A549 (cell line): ENCODE data around the gene FCSK. TPM values are rescaled to one million over a fixed set of nuclear protein-coding genes. Genes with fewer than 3 reads are reported as not detected.

Experiments
- ATAC-seq, 2 experiments: fragments of 200-7000 bp in 1 of 2; fragments of >200 bp in 1 of 2; cut with Nextera tagmentation in 1 of 2; cut with Tn5 transposase in 1 of 2; 3 replicates each; pipeline versions ENCODE4 v1.8.0 to v1.9.1; 2018 to 2020; ENCODE audit warnings: mild to moderate bottlenecking in 1 of 2, moderate library complexity in 1 of 2
- CTCF ChIA-PET: fragments of 300-600 bp; sonication (Branson Sonifier 250); formaldehyde crosslinking; extraction: SDS; loops from one replicate; lab custom pipeline; 2021; ENCODE audit warnings: antibody characterized with exemption, inconsistent platforms; lab: Yijun Ruan, JAX
- POLR2A ChIA-PET: fragments of 350-600 bp; formaldehyde crosslinking; extraction: SDS; loops from one replicate; lab custom pipeline; 2021; ENCODE audit warnings: antibody characterized with exemption, inconsistent platforms; lab: Yijun Ruan, JAX
- DNase-seq, 2 experiments: peaks; one replicate each; pipeline versions ENCODE4 v3.0.0 to v3.0.0-alpha.2; 2011 to 2016; ENCODE audit warnings: low read depth in 1 of 2, low spot score in 1 of 2
- FAIRE-seq: peaks from 2 replicates; lab custom pipeline; 2011; peaks lifted over from hg19 to GRCh38; lab: Jason Lieb, UNC
- H3K27ac ChIP-seq, 2 experiments: fragments of >200 bp; sonication (Bioruptor Twin); formaldehyde crosslinking; 3 replicates each; pipeline ENCODE4 v1.5.1; 2016 to 2017
- H3K4me1 ChIP-seq: fragments of >200 bp; sonication (Bioruptor Twin); formaldehyde crosslinking; 3 replicates; pipeline ENCODE4 v1.6.1; 2016
- H3K4me2 ChIP-seq: fragments of >200 bp; sonication (Bioruptor Twin); formaldehyde crosslinking; 3 replicates; pipeline ENCODE4 v1.6.1; 2016
- H3K4me3 ChIP-seq: fragments of >200 bp; sonication (Bioruptor Twin); formaldehyde crosslinking; 3 replicates; pipeline ENCODE4 v1.5.1; 2016
- H3K9me3 ChIP-seq: fragments of >200 bp; sonication (Bioruptor Twin); formaldehyde crosslinking; 3 replicates; pipeline ENCODE4 v1.6.1; 2016
- BCL3 ChIP-seq: fragments of >200 bp; sonication (Bioruptor Twin); formaldehyde crosslinking; IDR thresholded peaks from 3 replicates; pipeline ENCODE4 v1.6.1; 2016
- CBX2 ChIP-seq: fragments of 200-600 bp; sonication (generic); IDR thresholded peaks from 2 replicates; pipeline ENCODE4 v1.6.1; 2016; ENCODE audit warnings: low read depth, mild to moderate bottlenecking, borderline replicate concordance
- CBX8 ChIP-seq: fragments of 200-600 bp; sonication (generic); IDR thresholded peaks from 2 replicates; pipeline ENCODE4 v1.6.1; 2016
- CHD4 ChIP-seq: fragments of 200-600 bp; sonication (generic); IDR thresholded peaks from 2 replicates; pipeline ENCODE4 v1.6.1; 2016; ENCODE audit warnings: antibody characterized with exemption, mild to moderate bottlenecking, borderline replicate concordance
- E2F6 ChIP-seq: IDR thresholded peaks from 2 replicates; pipeline ENCODE4 v1.6.1; 2012; ENCODE audit warnings: low read depth, borderline replicate concordance
- ESRRA ChIP-seq: fragments of 150-350 bp; IDR thresholded peaks from 2 replicates; pipeline ENCODE4 v1.6.1; 2014; ENCODE audit warnings: mild to moderate bottlenecking, low read length, borderline replicate concordance
- HDAC2 ChIP-seq: fragments of 200-600 bp; sonication (generic); IDR thresholded peaks from 2 replicates; pipeline ENCODE4 v1.6.1; 2016
- HEYL ChIP-seq: fragments of 250-450 bp; sonication (Bioruptor Pico); IDR thresholded peaks from 2 replicates; pipeline ENCODE4 v1.8.0; 2021; ENCODE audit warnings: mild to moderate bottlenecking, moderate library complexity
- HOXA7 ChIP-seq: fragments of 250-450 bp; sonication (Bioruptor Pico); IDR thresholded peaks from 2 replicates; pipeline ENCODE4 v1.5.0; 2020; ENCODE audit warnings: mild to moderate bottlenecking, moderate library complexity
- MYC ChIP-seq: IDR thresholded peaks from 2 replicates; pipeline ENCODE4 v1.6.1; 2012; ENCODE audit warnings: mild to moderate bottlenecking, inconsistent platforms, low read length, improper control_type of control experiment, borderline replicate concordance
- NFE2L2 ChIP-seq: fragments of 150-350 bp; conservative IDR thresholded peaks from 2 replicates; pipeline ENCODE4 v1.6.1; 2014; ENCODE audit warnings: low read length
- POLR2AphosphoS2 ChIP-seq: conservative IDR thresholded peaks from 2 replicates; pipeline ENCODE4 v1.6.1; 2012; ENCODE audit warnings: low read length, improper control_type of control experiment, inconsistent platforms
- SMC3 ChIP-seq: fragments of >200 bp; sonication (Bioruptor Twin); formaldehyde crosslinking; IDR thresholded peaks from 3 replicates; pipeline ENCODE4 v1.6.1; 2018; ENCODE audit warnings: inconsistent platforms
- SREBF2 ChIP-seq: fragments of 450-650 bp; IDR thresholded peaks from 2 replicates; pipeline ENCODE4 v1.6.1; 2014; ENCODE audit warnings: mild to moderate bottlenecking, moderate library complexity
- WGBS: methylation state at CpG from one replicate; pipeline ENCODE4 v1.1.6; 2017; ENCODE audit errors: missing lambda C conversion rate; 5-methylcytosine and 5-hydroxymethylcytosine counted together
- polyA plus RNA-seq, 4 experiments: library from polyadenylated mRNA; depleted of rRNA in 3 of 4; stranded (reverse); fragments of >200 nt; fragmentation: RNase III in 1 of 4; extraction: RNeasy Plus Mini Kit Qiagen cat#74134 plus additional on column Dnase treatment in 1 of 4; gene quantifications; 2 replicates in 3 of 4; 3 replicates in 1 of 4; pipeline ENCODE4 v1.2.3, GENCODE V29; 2011 to 2017
- TF ChIP-seq, protein P1 (sequence below): IDR thresholded peaks from 2 replicates; pipeline ENCODE4 v1.6.1; 2012
- TF ChIP-seq, protein P2 (sequence below): fragments of 250-450 bp; sonication (Bioruptor Pico); IDR thresholded peaks from 2 replicates; pipeline ENCODE4 v1.5.0; 2020; ENCODE audit warnings: low read depth, mild to moderate bottlenecking, moderate library complexity

FCSK gene
- polyA plus RNA-seq, 2 of the 4 experiments (the other 2 are of a cell fraction): 5.7 to 6.8 TPM

- TF ChIP-seq BCL3 (no peak), HDAC2 (no peak), CBX8 (no peak)
- TF ChIP-seq, protein P1, sequence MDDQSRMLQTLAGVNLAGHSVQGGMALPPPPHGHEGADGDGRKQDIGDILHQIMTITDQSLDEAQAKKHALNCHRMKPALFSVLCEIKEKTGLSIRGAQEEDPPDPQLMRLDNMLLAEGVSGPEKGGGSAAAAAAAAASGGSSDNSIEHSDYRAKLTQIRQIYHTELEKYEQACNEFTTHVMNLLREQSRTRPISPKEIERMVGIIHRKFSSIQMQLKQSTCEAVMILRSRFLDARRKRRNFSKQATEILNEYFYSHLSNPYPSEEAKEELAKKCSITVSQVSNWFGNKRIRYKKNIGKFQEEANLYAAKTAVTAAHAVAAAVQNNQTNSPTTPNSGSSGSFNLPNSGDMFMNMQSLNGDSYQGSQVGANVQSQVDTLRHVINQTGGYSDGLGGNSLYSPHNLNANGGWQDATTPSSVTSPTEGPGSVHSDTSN: no peak
- TF ChIP-seq, protein P2, sequence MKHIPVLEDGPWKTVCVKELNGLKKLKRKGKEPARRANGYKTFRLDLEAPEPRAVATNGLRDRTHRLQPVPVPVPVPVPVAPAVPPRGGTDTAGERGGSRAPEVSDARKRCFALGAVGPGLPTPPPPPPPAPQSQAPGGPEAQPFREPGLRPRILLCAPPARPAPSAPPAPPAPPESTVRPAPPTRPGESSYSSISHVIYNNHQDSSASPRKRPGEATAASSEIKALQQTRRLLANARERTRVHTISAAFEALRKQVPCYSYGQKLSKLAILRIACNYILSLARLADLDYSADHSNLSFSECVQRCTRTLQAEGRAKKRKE (CRISPR knock-in tag): no peak
Measured at GRCh38 chr16:70478912-70479341, 24.5 kb downstream of the FCSK start (continued).

DNA sequence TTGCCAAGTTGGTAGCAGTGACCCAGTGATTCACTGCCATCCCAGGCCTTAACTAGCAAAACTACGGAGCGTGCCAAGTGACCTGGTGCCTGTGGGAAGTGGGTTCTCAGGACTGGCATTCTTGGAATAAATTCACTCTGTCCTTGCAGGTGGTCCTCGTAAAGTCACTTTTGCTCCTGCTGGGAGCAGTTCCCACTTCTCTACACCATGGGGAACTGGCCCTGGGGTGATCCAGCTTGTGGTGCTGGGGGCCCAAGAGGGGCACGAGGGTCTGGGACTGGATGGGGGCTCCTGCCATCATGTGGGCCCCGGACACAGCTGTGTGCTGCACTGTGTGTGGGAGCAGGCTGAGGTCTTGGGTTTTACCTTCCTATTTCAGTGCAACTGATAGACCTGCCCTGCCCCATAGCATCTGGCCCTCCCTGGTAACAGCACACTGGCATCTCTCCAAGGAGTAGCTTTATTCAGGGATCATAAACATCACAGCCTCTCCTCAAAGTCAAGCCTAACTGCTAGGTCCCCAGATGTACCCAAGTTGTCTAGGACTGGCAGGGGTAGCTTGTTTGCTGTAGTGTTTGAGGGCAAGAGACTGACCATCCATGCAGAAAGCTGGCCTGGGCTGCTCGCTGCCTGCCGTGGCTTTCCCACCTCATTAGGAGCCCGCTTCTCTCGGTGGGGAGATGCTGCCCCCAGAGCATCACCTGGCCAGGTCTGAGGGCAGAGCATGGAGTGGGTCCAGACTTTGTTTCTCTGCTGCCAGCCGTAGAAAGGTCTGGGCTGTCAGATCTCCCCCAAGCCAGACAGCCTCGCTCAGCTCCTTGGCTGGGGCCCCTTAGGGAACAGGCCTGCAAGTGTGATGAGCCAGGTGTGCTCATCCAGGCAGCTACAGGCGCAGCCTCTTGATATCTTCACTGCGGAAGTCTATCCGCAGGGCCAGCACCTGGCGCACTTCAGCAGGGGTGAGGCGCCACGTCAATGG lies 26.0 kb downstream of the FCSK start:
- CTCF ChIA-PET: interaction anchor here (0.5 to 2.2 kb wide), 8 partner anchors 9 to 99 kb away, joined by 3 to 6 read pairs (median 5); no protein-coding TSS in a partner anchor
- H3K9me3 ChIP-seq: no peaks in the 10 kb centered on the region
- ATAC-seq (peak in 1 of 2 experiments; percentile 8; a peak in 2 of 6 replicates), DNase-seq (no peak)
- no peak overlapping the region for H3K27ac ChIP-seq
- peaks cover 17% of the 10 kb centered on the region for H3K4me1 ChIP-seq
- H3K4me2 ChIP-seq: no peak overlapping the region
- 93% methylated on average over 17 of the region's 17 CpGs for WGBS
- POLR2A ChIA-PET: no interaction called here
- TF ChIP-seq E2F6: no peak
- TF ChIP-seq POLR2AphosphoS2: no peak
- no peak for TF ChIP-seq CHD4
- TF ChIP-seq, protein P1: no peak
- no peak for TF ChIP-seq HOXA7 (CRISPR knock-in tag)
- no peak for TF ChIP-seq CBX2
- no peak for TF ChIP-seq MYC
- TF ChIP-seq NFE2L2: no peak
- no peak for TF ChIP-seq SMC3
- TF ChIP-seq, all 56 proteins: peak for 0
- no peak for FAIRE-seq
- H3K4me3 ChIP-seq: no peak overlapping the region

- DNase-seq: no peak
- peak; percentile 7; a peak in 2 of 6 replicates for ATAC-seq
Measured at GRCh38 chr16:70481929-70482536, 27.6 kb downstream of the FCSK start.

More at GRCh38 chr16:70481929-70482536, 27.6 kb downstream of the FCSK start:
- Histone ChIP-seq H3K4me3 (no peak overlapping the region), H3K4me1 (peaks cover 8% of the 10 kb centered on the region; the same call in 2 of the 3 replicates), H3K9me3 (no peaks in the 10 kb centered on the region), H3K27ac (peak overlapping the region in 1 of 2 experiments; percentile 63; a peak in 2 of 6 replicates), H3K4me2 (no peak overlapping the region)
- FAIRE-seq: no peak
- CTCF ChIA-PET: interaction anchor here (1.1 to 2.1 kb wide), 4 partner anchors 8 to 22 kb away, joined by 4 to 5 read pairs (median 4); no protein-coding TSS in a partner anchor
- POLR2A ChIA-PET: no interaction called here
- TF ChIP-seq SREBF2: no peak
- no peak for TF ChIP-seq ESRRA
- no peak for TF ChIP-seq HEYL (CRISPR knock-in tag)
- WGBS: 80% methylated on average over 5 of the region's 7 CpGs
